NCI-H526 (cell line): ENCODE measurements around the gene PTPRN2.
A peak's percentile ranks its signal among the peaks of the same experiment; 100 is the strongest.
"Not testable (repeated sequence)": the region's sequence is repeated elsewhere in the genome, so short reads cannot be mapped to it uniquely, and the experiment has no call there.

Experiments used
- DNase-seq, 2 experiments: peaks; one replicate each; lab custom pipeline; 2025; lab: John Stamatoyannopoulos, UW

Gene PTPRN2

DNA sequence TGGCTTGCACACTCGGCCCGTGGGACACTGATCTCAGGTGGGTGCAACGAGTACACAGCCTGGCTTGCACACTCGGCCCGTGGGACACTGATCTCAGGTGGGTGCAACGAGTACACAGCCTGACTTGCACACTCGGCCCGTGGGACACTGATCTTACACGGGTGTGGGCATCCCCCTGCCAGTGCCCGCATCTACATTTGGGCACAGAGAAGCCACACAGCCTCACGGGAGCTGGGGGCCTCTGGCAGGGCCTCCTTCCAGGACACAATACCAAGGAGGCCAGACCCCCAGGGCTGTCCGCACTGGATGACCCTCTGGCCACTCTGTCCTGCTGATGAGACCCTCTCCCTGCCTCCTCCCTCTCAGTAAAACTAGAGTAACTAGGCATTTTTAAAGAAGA, 920.4 kb downstream of the PTPRN2 start:
- no peak for DNase-seq

- DNase-seq: no peak
Observed at GRCh38 chr7:157666530-157667040, 921.0 kb downstream of the PTPRN2 start.

DNA sequence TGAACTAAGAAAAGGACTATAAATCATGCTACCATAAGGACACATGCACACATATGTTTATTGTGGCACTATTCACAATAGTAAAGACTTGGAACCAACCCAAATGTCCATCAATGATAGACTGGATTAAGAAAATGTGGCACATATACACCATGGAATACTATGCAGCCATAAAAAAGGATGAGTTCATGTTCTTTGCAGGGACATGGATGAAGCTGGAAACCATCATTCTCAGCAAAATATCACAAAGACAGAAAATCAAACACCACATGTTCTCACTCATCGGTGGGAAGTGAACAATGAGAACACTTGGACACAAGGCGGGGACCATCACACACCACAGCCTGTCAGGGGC, 922.0 kb downstream of the PTPRN2 start:
- not testable (repeated sequence) for DNase-seq

GRCh38 chr7:157664871-157665633, 922.6 kb downstream of the PTPRN2 start:
- no peak for DNase-seq

DNA sequence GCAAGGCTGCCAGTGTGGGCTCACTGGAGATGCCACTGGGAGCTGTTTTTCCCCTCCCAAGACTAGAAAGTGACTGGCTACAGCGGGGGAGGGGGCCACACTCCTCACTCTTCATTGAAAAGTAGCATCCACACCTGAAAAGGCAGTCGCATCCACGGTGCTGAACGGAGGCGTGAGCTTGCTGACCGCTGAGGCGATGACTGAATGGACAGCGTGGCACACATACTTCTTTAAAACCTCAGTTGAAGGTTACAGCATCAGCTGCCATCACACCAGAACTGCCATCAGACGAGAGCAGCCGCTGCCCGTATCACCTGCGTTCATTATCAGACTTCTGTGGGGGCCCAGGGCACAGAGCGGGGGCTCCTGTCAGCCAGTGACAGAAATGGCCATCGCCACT, 923.6 kb downstream of the PTPRN2 start:
- DNase-seq: no peak

DNA sequence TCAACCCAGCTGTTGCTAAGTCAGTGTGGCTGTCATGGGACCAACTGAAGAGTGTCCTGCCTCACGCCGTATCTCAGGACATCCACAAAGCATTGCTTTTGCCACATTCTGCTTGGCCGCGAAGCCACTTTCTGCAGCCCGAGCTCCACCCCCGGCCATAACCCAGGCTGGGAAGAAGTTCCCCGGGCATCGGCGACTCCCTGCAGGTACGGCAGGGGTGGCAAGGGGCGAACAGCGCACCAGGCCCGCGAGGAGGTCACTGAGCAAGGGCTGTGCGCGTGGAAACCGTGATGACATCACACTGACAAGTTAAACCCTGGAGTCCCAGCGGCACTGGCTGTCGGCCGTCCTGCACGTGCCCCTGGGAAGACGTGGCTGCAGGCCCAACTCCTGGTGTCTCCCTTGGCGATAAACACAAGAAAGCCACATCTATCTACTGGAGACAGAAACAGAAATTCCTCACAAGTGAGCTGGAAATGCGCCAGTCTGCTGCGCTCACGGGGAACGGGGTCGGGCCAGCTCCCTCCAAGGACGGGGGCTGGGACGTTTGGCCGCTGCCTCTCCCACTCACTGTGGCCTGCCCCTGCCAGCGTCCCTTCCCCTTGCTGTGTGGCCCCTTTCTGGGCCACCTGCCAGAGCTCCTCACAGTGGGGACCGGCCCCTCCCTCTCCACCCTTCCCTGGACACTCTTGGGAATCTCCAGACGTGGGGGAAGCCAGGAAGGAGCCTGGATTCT, 924.5 kb downstream of the PTPRN2 start:
- no peak for DNase-seq

DNA sequence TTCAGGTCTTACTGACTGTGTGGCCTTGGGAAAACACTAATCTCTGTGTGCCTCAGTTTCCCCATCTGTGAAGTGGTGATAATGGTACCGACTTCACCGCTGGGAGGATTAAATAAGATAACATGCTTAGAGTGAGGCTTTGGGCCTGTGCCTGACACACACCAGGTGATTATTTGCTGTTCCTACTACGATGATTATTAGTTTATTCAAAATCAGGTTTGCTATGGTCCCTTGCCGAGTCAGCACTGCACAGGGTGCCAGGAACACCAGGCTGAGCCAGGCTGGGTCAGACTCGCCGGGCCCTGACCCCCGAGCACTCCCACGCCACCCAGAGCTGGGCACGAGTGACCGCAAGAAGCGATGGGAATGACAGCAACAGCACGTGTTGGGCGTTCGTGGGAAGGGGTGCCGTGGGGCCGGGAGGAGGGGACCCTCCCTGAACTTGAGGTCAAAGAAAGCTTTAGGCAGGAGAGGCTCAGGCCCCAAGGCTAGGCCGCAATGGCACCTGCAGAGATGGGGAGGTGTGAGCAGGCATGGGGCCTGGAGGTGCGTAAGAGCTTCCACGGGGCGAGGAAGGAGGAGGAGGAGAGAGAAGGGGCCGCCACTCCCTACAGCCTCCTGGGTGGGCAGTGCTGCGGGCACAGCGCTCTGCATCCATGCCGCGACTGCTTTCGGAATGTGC, 925.4 kb downstream of the PTPRN2 start:
- no peak for DNase-seq

DNA sequence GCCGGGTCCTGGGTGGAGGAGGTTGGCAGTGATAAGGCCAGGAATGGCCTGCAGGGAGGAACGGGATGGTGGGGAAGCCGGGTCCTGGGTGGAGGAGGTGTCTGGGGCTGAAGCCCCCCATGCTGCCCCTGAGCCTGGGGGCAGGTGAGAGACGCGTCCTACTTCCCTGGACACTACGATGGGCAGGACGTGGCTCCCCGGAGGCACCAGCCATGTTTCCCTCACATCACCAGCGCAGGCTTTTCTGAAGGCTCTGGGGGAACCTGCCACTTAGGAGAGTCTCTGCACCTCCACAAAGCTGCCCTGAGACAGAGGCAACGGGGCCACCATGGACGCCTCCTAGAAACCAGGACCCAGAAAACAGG, 926.0 kb downstream of the PTPRN2 start:
- no peak for DNase-seq

GRCh38 chr7:157660971-157661610, 926.5 kb downstream of the PTPRN2 start:
- DNase-seq: peak in 1 of 2 experiments; percentile 26

GRCh38 chr7:157658851-157659412, 928.7 kb downstream of the PTPRN2 start:
- DNase-seq: no peak

GRCh38 chr7:157657741-157658740, 929.6 kb downstream of the PTPRN2 start:
- no peak for DNase-seq

DNA sequence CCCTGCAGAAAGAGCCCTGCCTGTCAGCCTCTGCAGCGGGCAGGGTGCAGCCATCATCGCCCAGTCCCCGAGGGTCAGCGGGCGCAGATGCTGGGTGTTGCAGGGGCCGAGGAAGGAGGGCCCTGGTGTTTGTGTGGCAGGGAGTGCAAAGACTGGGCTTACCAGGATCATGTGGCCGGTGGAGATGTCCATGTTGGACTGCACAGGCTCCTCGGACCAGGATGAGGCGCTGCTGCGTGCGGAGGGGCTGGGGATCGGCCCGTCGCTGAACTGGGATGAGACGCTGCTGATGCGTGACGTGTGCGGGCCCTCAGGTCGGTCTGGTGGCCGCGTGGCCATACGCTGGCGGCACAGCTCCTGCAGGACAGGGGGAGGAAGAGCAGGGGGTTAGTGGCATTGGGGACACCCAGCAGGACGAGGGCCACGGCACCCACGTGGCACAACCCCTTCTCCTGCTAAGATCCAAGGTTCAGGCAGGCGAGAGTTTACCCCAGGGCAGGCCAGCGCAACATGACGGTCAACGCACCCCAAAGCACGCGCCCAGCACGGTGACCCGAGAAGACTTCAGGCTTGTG, 931.3 kb downstream of the PTPRN2 start:
- DNase-seq: no peak

- no peak for DNase-seq
Observed at GRCh38 chr7:157654350-157654749, 933.3 kb downstream of the PTPRN2 start.

- no peak for DNase-seq
Observed at GRCh38 chr7:157653827-157654207, 933.8 kb downstream of the PTPRN2 start.

DNA sequence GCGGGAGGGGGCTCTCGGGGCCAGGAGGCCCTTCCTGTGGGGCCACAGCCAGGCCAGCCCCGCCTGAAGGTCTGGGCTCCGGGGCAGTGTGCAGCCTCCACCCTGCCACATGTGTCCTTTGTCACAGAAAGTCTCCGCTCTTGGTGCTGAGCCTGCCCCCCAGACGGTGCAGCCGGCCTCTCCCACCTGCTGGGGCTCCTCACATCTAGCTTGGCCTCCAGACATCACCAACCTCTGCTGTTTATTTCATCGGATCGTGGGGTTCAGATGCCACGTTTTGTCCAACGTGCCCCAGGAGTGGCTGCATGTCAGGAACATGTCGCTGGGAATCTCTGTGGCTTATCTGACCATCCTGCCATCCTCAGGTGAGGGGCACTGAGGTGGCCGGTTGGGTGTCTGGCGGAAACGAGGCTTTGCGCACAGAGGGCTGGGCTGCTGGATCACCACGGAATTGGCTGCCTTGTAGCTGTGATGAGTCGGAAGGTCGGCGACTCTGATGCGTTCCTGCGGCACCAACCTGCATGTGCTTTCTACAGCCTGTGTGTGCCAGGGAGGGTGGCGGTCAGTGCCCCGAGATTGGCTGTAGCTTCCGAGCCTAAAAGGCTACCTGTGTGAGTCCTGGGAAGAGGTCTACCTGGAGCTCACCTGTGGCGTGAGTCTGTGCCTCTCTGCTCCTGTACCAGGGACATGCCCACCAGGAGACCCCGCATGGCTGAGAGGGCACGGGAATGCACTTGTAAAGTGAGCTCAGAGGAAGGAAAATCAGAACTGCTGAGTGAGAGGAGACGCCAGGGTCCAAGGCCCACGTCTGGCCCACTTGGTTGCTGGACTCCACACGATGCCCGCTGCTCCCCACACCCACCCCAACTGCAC, 934.4 kb downstream of the PTPRN2 start:
- DNase-seq: no peak

- DNase-seq: no peak
Observed at GRCh38 chr7:157652161-157652953, 935.3 kb downstream of the PTPRN2 start.

- DNase-seq: no peak
Observed at GRCh38 chr7:157651366-157652160, 936.1 kb downstream of the PTPRN2 start.

DNA sequence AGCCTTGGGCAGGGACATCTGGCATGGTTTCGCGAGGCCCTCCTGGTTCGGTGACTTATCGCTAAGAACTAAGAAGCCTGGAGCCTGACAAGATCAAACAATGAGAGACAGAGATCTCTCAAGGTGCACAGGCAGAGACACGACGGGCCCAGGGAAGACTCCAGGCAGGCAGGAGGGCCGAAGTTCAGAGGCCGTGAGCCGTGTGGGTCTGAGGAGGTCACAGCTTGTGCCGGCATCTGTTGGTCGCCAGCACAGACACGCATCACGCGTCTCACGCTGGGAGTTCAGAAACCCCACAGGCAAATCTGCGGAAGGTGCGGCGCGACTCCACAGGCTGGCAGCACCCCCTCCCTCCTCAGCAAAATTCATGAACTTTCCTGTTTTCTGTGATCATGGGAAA, 936.8 kb downstream of the PTPRN2 start:
- DNase-seq: no peak
